ENCODE measurements around the gene MBOAT7. TPM values are rescaled to one million over a fixed set of nuclear protein-coding genes. Genes with fewer than 3 reads are reported as not detected.

MBOAT7 gene
- total RNA-seq, 1 experiment from 2014 or later = 100 TPM

- H3K27me3 ChIP-seq (ENCODE audit: insufficient read depth, low read length) = no peaks in the 10 kb centered on the region
- H3K9ac ChIP-seq (ENCODE audit: extremely low read depth, insufficient read length, low read length) = no peak overlapping the region
- no peak overlapping the region for H4K91ac ChIP-seq (ENCODE audit: insufficient read length, low read depth, low read length)
- no peak overlapping the region for H3K27ac Mint-ChIP-seq
- H3K4me3 Mint-ChIP-seq = no peak overlapping the region
- H4K5ac ChIP-seq (ENCODE audit: insufficient read length, low read depth, low read length) = no peak overlapping the region
- no peak overlapping the region for H2BK120ac ChIP-seq (ENCODE audit: low read depth, low read length, poor library complexity, severe bottlenecking)
- H2AFZ ChIP-seq (ENCODE audit: low read length) = no peak overlapping the region
- no peak for TF ChIP-seq CTCF (conservative IDR thresholded peaks at IDR 0.05)
- no peak overlapping the region for H2BK5ac ChIP-seq (ENCODE audit: insufficient read length, low read length)
- H2BK20ac ChIP-seq (ENCODE audit: low read depth, low read length, poor library complexity, severe bottlenecking) = no peak overlapping the region
- no peaks in the 10 kb centered on the region for H4K20me1 ChIP-seq (ENCODE audit: control insufficient read depth, insufficient read depth, insufficient read length)
- H3T11ph ChIP-seq (ENCODE audit: low read length) = no peak overlapping the region
- no peak overlapping the region for H2BK15ac ChIP-seq (ENCODE audit: low read depth, low read length)
- WGBS (ENCODE audit: extremely low coverage, insufficient read length, low lambda C conversion rate) = no CpG with 5 or more reads among the region's 17 CpGs
- no peaks in the 10 kb centered on the region for H3K9me3 Mint-ChIP-seq
- DNase-seq = no peak
- H3K79me2 ChIP-seq (ENCODE audit: insufficient read depth, low read length) = no peaks in the 10 kb centered on the region; the same call in 1 of the 2 replicates
- H3K14ac ChIP-seq (ENCODE audit: insufficient read depth, low read length) = no peak overlapping the region
- H2BK12ac ChIP-seq (ENCODE audit: insufficient read length, low read depth, low read length) = no peak overlapping the region
- H3K4ac ChIP-seq (ENCODE audit: low read depth, low read length) = no peak overlapping the region
- no peaks in the 10 kb centered on the region for H3K4me1 ChIP-seq (ENCODE audit: insufficient read depth, low read length)
- H3K27ac ChIP-seq (ENCODE audit: insufficient read length, low read depth, low read length) = no peak overlapping the region
- H3K18ac ChIP-seq (ENCODE audit: insufficient read length, low read depth, low read length) = no peak overlapping the region
- H3K27me3 Mint-ChIP-seq (ENCODE audit: low read depth) = no peaks in the 10 kb centered on the region
- H3K56ac ChIP-seq (ENCODE audit: insufficient read length, low read depth, low read length) = no peak overlapping the region
- no peak overlapping the region for H3K23ac ChIP-seq (ENCODE audit: insufficient read length, low read depth, low read length)
- no peak overlapping the region for H3K4me2 ChIP-seq (ENCODE audit: insufficient read depth, insufficient read length, low read length)
- no peak overlapping the region for H4K8ac ChIP-seq (replicated peaks; ENCODE audit: insufficient read length, low read depth, low read length)
- no peaks in the 10 kb centered on the region for H3K4me1 Mint-ChIP-seq
- H3K79me1 ChIP-seq (ENCODE audit: insufficient read depth, low read depth, low read length, poor library complexity, severe bottlenecking) = no peaks in the 10 kb centered on the region
- no peak overlapping the region for H2AK5ac ChIP-seq (ENCODE audit: insufficient read length, low read length)
- H3K36me3 Mint-ChIP-seq (ENCODE audit: insufficient read depth in 1 of 3, low read depth in 3 of 3) = peaks cover 40 to 82% (median 78%) of the 10 kb centered on the region in 3 experiments
- H3K23me2 ChIP-seq (ENCODE audit: insufficient read length, low read depth, low read length, poor library complexity, severe bottlenecking) = no peaks in the 10 kb centered on the region
- no peaks in the 10 kb centered on the region for H3K9me3 ChIP-seq (ENCODE audit: control insufficient read depth, low read depth, low read length)
These were observed 65.7 kb downstream of the MBOAT7 start for GRCh38 chr19:54123682-54124081.

Other genes with a start within 250 kb of the MBOAT7 start
- 6.0 and 7.1 TPM in 2 replicates for gene CACNG8, start 226.6 kb downstream of the MBOAT7 start, total RNA-seq (2021)
- 1.6 and 2.0 TPM in 2 replicates for gene CACNG6, start 197.9 kb downstream of the MBOAT7 start, total RNA-seq (2021)
- 0.48 TPM in 1 of 2 replicates, not detected in the other for gene VSTM1, start 125.7 kb downstream of the MBOAT7 start, total RNA-seq (2021)
- not detected in 2 replicates for gene TARM1, start 108.2 kb downstream of the MBOAT7 start, total RNA-seq (2021)
- 0.24 and 0.53 TPM in 2 replicates for gene OSCAR, start 88.8 kb downstream of the MBOAT7 start, total RNA-seq (2021)
- 174 and 188 TPM in 2 replicates for gene NDUFA3, start 86.7 kb downstream of the MBOAT7 start, total RNA-seq (2021)
- gene TFPT, start 73.9 kb downstream of the MBOAT7 start, total RNA-seq (2021) = 26.6 and 28.2 TPM in 2 replicates
- gene PRPF31, start 73.8 kb downstream of the MBOAT7 start, total RNA-seq (2021) = 82.1 and 84.4 TPM in 2 replicates
- 91.2 and 95.0 TPM in 2 replicates for gene CNOT3, start 51.8 kb downstream of the MBOAT7 start, total RNA-seq (2021)
- 5.4 and 7.1 TPM in 2 replicates for gene LENG1, start 29.9 kb downstream of the MBOAT7 start, total RNA-seq (2021)
- 12.2 and 12.7 TPM in 2 replicates for gene TMC4, start 16.4 kb downstream of the MBOAT7 start, total RNA-seq (2021)
- 28.3 and 29.0 TPM in 2 replicates for gene TSEN34, start 1.7 kb upstream of the MBOAT7 start, total RNA-seq (2021)
- gene RPS9, start 11.3 kb upstream of the MBOAT7 start, total RNA-seq (2021) = 1,674 and 1,679 TPM in 2 replicates
- not detected in 2 replicates for gene LILRB3, start 33.4 kb upstream of the MBOAT7 start, total RNA-seq (2021)
- not detected in 2 replicates for gene LILRA6, start 53.2 kb upstream of the MBOAT7 start, total RNA-seq (2021)
- 0.09 TPM in 1 of 2 replicates, not detected in the other for gene LILRB5, start 67.7 kb upstream of the MBOAT7 start, total RNA-seq (2021)
- gene LILRB2, start 91.5 kb upstream of the MBOAT7 start, total RNA-seq (2021) = not detected in 2 replicates
- gene LILRA5, start 123.6 kb upstream of the MBOAT7 start, total RNA-seq (2021) = not detected in 2 replicates
- gene LILRA4, start 149.6 kb upstream of the MBOAT7 start, total RNA-seq (2021) = not detected in 2 replicates
- gene LAIR1, start 175.4 kb upstream of the MBOAT7 start, total RNA-seq (2021) = not detected in 2 replicates
- gene TTYH1, start 225.9 kb upstream of the MBOAT7 start, total RNA-seq (2021) = 43.1 and 47.1 TPM in 2 replicates

Data from H9 (cell line).